HepG2 (cell line): Measurements from ENCODE around the gene KCNAB2. TPM values are rescaled to one million over a fixed set of nuclear protein-coding genes. Genes with fewer than 3 reads are reported as not detected.

ENCODE experiments used
- CENPX ChIP-seq: sonication (generic); formaldehyde crosslinking; IDR thresholded peaks from 2 replicates; pipeline ENCODE4 v1.9.0; 2021; ENCODE audit warnings: mild to moderate bottlenecking, missing genetic modification reagents, moderate library complexity
- CHD4 ChIP-seq: fragments of 200-600 bp; sonication (generic); IDR thresholded peaks from 2 replicates; pipeline ENCODE4 v1.7.0; 2017; ENCODE audit warnings: mild to moderate bottlenecking, low read length, borderline replicate concordance
- ELF3 ChIP-seq: IDR thresholded peaks from 2 replicates; pipeline ENCODE4 v1.6.1; 2016; ENCODE audit warnings: missing genetic modification reagents, missing compliant biosample characterization
- HNF4G ChIP-seq, 2 experiments: sonication (generic) in 1 of 2; formaldehyde crosslinking in 1 of 2; IDR thresholded peaks; 2 replicates each; pipeline versions ENCODE4 v1.4.0 to v1.6.1; 2011 to 2020; ENCODE audit warnings: borderline replicate concordance in 2 of 2, low read depth in 2 of 2, mild to moderate bottlenecking in 2 of 2, low read length in 1 of 2, missing genetic modification reagents in 1 of 2, moderate library complexity in 1 of 2
- HOXA7 ChIP-seq: sonication (generic); formaldehyde crosslinking; IDR thresholded peaks from 2 replicates; pipeline ENCODE4 v1.8.1; 2022; ENCODE audit warnings: mild to moderate bottlenecking, missing genetic modification reagents, moderate library complexity
- IRF1 ChIP-seq: sonication (generic); formaldehyde crosslinking; IDR thresholded peaks from 2 replicates; pipeline ENCODE4 v1.4.0; 2020; ENCODE audit warnings: low read depth, mild to moderate bottlenecking, missing genetic modification reagents
- KAT8 ChIP-seq: IDR thresholded peaks from 2 replicates; pipeline ENCODE4 v1.6.1; 2016; ENCODE audit warnings: missing genetic modification reagents, missing compliant biosample characterization
- MED13 ChIP-seq: sonication (generic); formaldehyde crosslinking; IDR thresholded peaks from 2 replicates; pipeline ENCODE4 v1.5.0; 2020; ENCODE audit warnings: missing genetic modification reagents
- MNT ChIP-seq: fragments of 450-650 bp; IDR thresholded peaks from 2 replicates; pipeline ENCODE4 v1.6.1; 2016
- MTF2 ChIP-seq: sonication (generic); formaldehyde crosslinking; IDR thresholded peaks from 2 replicates; pipeline ENCODE4 v1.5.0; 2020; ENCODE audit warnings: missing genetic modification reagents, borderline replicate concordance
- NFKBIZ ChIP-seq: IDR thresholded peaks from 2 replicates; pipeline ENCODE4 v1.6.1; 2018; ENCODE audit warnings: missing genetic modification reagents, missing compliant biosample characterization
- SNAI1 ChIP-seq: sonication (generic); formaldehyde crosslinking; IDR thresholded peaks from 2 replicates; pipeline ENCODE4 v1.5.0; 2020; ENCODE audit warnings: mild to moderate bottlenecking, missing genetic modification reagents, borderline replicate concordance
- SUZ12 ChIP-seq: fragments of 150-350 bp; IDR thresholded peaks from 2 replicates; pipeline ENCODE4 v1.6.1; 2014; ENCODE audit warnings: low read depth, low read length
- ZNF431 ChIP-seq: sonication (generic); formaldehyde crosslinking; IDR thresholded peaks from 2 replicates; pipeline ENCODE4 v1.9.0; 2022; ENCODE audit warnings: missing genetic modification reagents, low read depth, mild to moderate bottlenecking, borderline replicate concordance
- ZNF598 ChIP-seq: sonication (generic); formaldehyde crosslinking; IDR thresholded peaks from 2 replicates; pipeline ENCODE4 v1.5.1; 2020; ENCODE audit warnings: mild to moderate bottlenecking, missing genetic modification reagents, borderline replicate concordance
- ZNF850 ChIP-seq: sonication (generic); formaldehyde crosslinking; conservative IDR thresholded peaks from 2 replicates; pipeline ENCODE4 v1.9.0; 2021; ENCODE audit warnings: mild to moderate bottlenecking, missing genetic modification reagents
- ZXDC ChIP-seq: sonication (generic); formaldehyde crosslinking; IDR thresholded peaks from 2 replicates; pipeline ENCODE4 v1.5.0; 2020; ENCODE audit warnings: mild to moderate bottlenecking, missing genetic modification reagents
- polyA plus RNA-seq, 8 experiments: library from polyadenylated mRNA; depleted of rRNA in 3 of 8; stranded (reverse) in 7 of 8; unstranded in 1 of 8; fragments of >200 nt; fragmentation: Illumina TruSeq in 4 of 8; extraction: Trizol in 4 of 8; gene quantifications; 2 replicates each; pipeline versions ENCODE4 v1.2.1 to v1.2.3, GENCODE V29; 2011 to 2016; ENCODE audit warnings: low read depth in 4 of 8, missing spikeins in 1 of 8, mixed read lengths in 1 of 8; ENCODE audit not compliant: insufficient read depth in 1 of 8
- total RNA-seq, 5 experiments: library from RNA; depleted of rRNA; stranded (reverse); fragments of >200 nt; fragmentation: Illumina TruSeq; extraction: Trizol; gene quantifications; 2 replicates each; pipeline ENCODE4 v1.2.3, GENCODE V29; 2016; ENCODE audit warnings: low read depth in 1 of 5
- TF ChIP-seq, protein P1 (sequence below): sonication (generic); formaldehyde crosslinking; IDR thresholded peaks from 2 replicates; pipeline ENCODE4 v1.8.0; 2022; ENCODE audit warnings: mild to moderate bottlenecking, missing genetic modification reagents, moderate library complexity
- TF ChIP-seq, protein P2 (sequence below): sonication (generic); formaldehyde crosslinking; IDR thresholded peaks from 2 replicates; pipeline ENCODE4 v1.8.0; 2022; ENCODE audit warnings: mild to moderate bottlenecking, missing genetic modification reagents; ENCODE audit not compliant: insufficient replicate concordance
- TF ChIP-seq, protein P3 (sequence below): sonication (generic); formaldehyde crosslinking; IDR thresholded peaks from 2 replicates; pipeline ENCODE4 v1.8.0; 2022; ENCODE audit warnings: missing genetic modification reagents, low read depth, mild to moderate bottlenecking, borderline replicate concordance

KCNAB2 gene
- total and polyA plus RNA-seq, 2 of the 13 experiments (the other 11 are each of a cell fraction or from before 2014, with no cell fraction given): 6.2 to 8.8 TPM

DNA sequence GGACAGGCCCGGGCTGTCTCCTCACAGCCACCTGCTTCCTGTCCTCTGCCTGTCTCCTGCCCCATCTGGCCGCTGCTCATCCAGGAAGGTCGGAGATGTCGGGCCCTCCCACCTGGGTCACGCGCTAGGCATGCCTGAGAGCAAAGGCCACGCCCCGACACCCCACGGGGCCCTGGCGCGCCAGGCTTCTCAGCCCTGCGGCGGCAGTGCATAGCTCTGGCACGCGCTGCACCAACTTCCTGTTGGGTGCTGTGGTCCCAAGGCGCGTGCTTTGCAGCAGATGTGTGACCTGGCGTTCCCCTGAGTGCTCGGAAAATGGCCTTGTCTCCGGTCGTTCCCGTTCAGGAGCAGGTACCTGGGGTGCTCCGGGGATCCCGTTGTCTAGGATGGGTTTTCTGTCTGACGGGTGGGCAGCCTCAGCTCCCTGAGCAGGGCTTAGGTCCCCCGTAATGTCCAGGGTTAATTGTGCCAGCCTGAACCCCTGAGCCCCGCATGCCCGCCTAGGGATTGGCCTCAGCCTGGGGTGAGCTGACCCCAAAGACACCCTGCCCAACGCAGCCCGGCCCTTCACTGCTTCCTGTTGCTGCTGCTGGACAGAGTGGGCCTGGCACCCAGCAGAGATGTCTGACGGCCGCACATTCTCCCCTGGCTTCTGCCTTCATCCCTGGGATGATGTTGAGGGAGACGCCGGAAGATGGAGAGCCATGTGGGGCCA, 19.4 kb upstream of the KCNAB2 start (continued):
- TF ChIP-seq HOXA7 (CRISPR knock-in tag): no peak
- TF ChIP-seq NFKBIZ (CRISPR knock-in tag): no peak
- TF ChIP-seq ELF3 (CRISPR knock-in tag): peak; percentile 80
- TF ChIP-seq HNF4G (IDR thresholded peaks at IDR 0.05; ENCODE audit: borderline replicate concordance, low read depth, low read length): 0 out of 2 replicates have a peak, but pooled peaks have one; percentile 7
- no peak for TF ChIP-seq HNF4G (CRISPR knock-in tag; IDR thresholded peaks at IDR 0.05; ENCODE audit: borderline replicate concordance, low read depth)
- TF ChIP-seq MED13 (CRISPR knock-in tag): peak; percentile 77; the same call in 1 of the 2 replicates
- no peak for TF ChIP-seq IRF1 (CRISPR knock-in tag)
- TF ChIP-seq, protein P1, sequence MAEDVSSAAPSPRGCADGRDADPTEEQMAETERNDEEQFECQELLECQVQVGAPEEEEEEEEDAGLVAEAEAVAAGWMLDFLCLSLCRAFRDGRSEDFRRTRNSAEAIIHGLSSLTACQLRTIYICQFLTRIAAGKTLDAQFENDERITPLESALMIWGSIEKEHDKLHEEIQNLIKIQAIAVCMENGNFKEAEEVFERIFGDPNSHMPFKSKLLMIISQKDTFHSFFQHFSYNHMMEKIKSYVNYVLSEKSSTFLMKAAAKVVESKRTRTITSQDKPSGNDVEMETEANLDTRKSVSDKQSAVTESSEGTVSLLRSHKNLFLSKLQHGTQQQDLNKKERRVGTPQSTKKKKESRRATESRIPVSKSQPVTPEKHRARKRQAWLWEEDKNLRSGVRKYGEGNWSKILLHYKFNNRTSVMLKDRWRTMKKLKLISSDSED (CRISPR knock-in tag): no peak
- TF ChIP-seq SUZ12: no peak
- no peak for TF ChIP-seq ZNF598 (CRISPR knock-in tag)
- TF ChIP-seq CENPX (CRISPR knock-in tag): no peak
- no peak for TF ChIP-seq ZNF431 (CRISPR knock-in tag)
- TF ChIP-seq KAT8 (CRISPR knock-in tag): peak; percentile 55; the same call in 1 of the 2 replicates
- TF ChIP-seq ZNF850: no peak
- no peak for TF ChIP-seq CHD4
- TF ChIP-seq, protein P2, sequence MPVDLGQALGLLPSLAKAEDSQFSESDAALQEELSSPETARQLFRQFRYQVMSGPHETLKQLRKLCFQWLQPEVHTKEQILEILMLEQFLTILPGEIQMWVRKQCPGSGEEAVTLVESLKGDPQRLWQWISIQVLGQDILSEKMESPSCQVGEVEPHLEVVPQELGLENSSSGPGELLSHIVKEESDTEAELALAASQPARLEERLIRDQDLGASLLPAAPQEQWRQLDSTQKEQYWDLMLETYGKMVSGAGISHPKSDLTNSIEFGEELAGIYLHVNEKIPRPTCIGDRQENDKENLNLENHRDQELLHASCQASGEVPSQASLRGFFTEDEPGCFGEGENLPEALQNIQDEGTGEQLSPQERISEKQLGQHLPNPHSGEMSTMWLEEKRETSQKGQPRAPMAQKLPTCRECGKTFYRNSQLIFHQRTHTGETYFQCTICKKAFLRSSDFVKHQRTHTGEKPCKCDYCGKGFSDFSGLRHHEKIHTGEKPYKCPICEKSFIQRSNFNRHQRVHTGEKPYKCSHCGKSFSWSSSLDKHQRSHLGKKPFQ: no peak
- TF ChIP-seq MTF2 (CRISPR knock-in tag): no peak
- TF ChIP-seq, protein P3, sequence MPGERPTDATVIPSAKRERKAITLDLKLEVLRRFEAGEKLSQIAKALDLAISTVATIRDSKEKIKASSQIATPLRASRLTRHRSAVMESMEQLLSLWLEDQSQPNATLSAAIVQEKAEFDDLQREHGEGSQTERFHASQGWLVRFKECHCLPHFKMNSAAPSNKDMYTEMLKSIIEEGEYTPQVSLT (CRISPR knock-in tag): peak; percentile 57; the same call in 1 of the 2 replicates
- TF ChIP-seq MNT: no peak
- no peak for TF ChIP-seq SNAI1
- TF ChIP-seq ZXDC (CRISPR knock-in tag): no peak
